SU-DHL-6 (cell line): ENCODE data around the gene NNAT.

ENCODE experiments used
- H2AFZ ChIP-seq: fragments of 200-600 bp; sonication (generic); 2 replicates; pipeline ENCODE4 v1.6.1; 2014; ENCODE audit warnings: low read depth, mild to moderate bottlenecking, moderate library complexity, mixed read lengths, antibody characterized with exemption, low read length; ENCODE audit not compliant: severe bottlenecking
- H3F3A ChIP-seq: fragments of 200-600 bp; shearing (Covaris generic); 2 replicates; pipeline ENCODE4 v1.6.0; 2016; ENCODE audit warnings: antibody characterized with exemption, mild to moderate bottlenecking; ENCODE audit not compliant: insufficient read depth
- H3K27ac ChIP-seq: fragments of 200-600 bp; sonication (generic); 2 replicates; pipeline ENCODE4 v1.5.1; 2016; ENCODE audit warnings: low read depth, mild to moderate bottlenecking, low read length, moderate library complexity, mixed read lengths
- H3K27me3 ChIP-seq: fragments of 200-600 bp; sonication (generic), shearing (Covaris generic); 2 replicates; pipeline ENCODE4 v1.6.0; 2014; ENCODE audit warnings: mild to moderate bottlenecking, low read length
- H3K36me3 ChIP-seq: fragments of 200-600 bp; sonication (generic); 2 replicates; pipeline ENCODE4 v1.6.1; 2014; ENCODE audit warnings: mild to moderate bottlenecking, low read length, mixed read lengths
- H3K4me2 ChIP-seq: fragments of 300-600, 200-600 bp; shearing (Covaris generic), sonication (generic); 2 replicates; pipeline ENCODE4 v1.6.0; 2014; ENCODE audit warnings: low read length, low read depth, mild to moderate bottlenecking; ENCODE audit not compliant: poor library complexity, severe bottlenecking
- H3K4me3 ChIP-seq: fragments of 200-600 bp; sonication (generic); 2 replicates; pipeline ENCODE4 v1.5.1; 2014; ENCODE audit warnings: antibody characterized with exemption, low read length, mild to moderate bottlenecking, mixed read lengths; ENCODE audit not compliant: insufficient read depth, poor library complexity, severe bottlenecking
- H3K79me2 ChIP-seq: fragments of 200-600 bp; sonication (generic); 2 replicates; pipeline ENCODE4 v1.6.1; 2014; ENCODE audit warnings: mild to moderate bottlenecking, low read length, moderate library complexity; ENCODE audit not compliant: insufficient read depth
- H3K9ac ChIP-seq: fragments of 200-600 bp; sonication (generic); 2 replicates; pipeline ENCODE4 v1.7.0; 2014; ENCODE audit warnings: mild to moderate bottlenecking, low read length
- H3K9me2 ChIP-seq: fragments of 200-600 bp; sonication (generic); replicated peaks from 2 replicates; pipeline ENCODE4 v1.6.1; 2014; ENCODE audit warnings: low read length; ENCODE audit not compliant: insufficient read depth
- H3K9me3 ChIP-seq: fragments of 200-600 bp; sonication (generic); 2 replicates; pipeline ENCODE4 v1.6.1; 2014; ENCODE audit warnings: low read length, mixed read lengths; ENCODE audit not compliant: insufficient read depth
- H4K20me1 ChIP-seq: fragments of 200-600 bp; sonication (generic); 2 replicates; pipeline ENCODE4 v1.6.1; 2014; ENCODE audit warnings: low read depth, mild to moderate bottlenecking, antibody characterized with exemption, low read length, moderate library complexity, mixed read lengths
- EZH2phosphoT487 ChIP-seq: fragments of 200-600 bp; sonication (generic), shearing (Covaris generic); conservative IDR thresholded peaks from 2 replicates; pipeline ENCODE4 v1.6.1; 2018; ENCODE audit warnings: mild to moderate bottlenecking, antibody characterized with exemption, low read length, moderate library complexity, mixed read lengths
- TF ChIP-seq, protein P1 (sequence below): fragments of 200-600 bp; sonication (generic); IDR thresholded peaks from one replicate; pipeline ENCODE4 v1.5.1; 2017; ENCODE audit warnings: antibody characterized with exemption, mild to moderate bottlenecking, low read length, moderate library complexity; ENCODE audit not compliant: insufficient read depth, poor library complexity, severe bottlenecking

Gene NNAT

DNA sequence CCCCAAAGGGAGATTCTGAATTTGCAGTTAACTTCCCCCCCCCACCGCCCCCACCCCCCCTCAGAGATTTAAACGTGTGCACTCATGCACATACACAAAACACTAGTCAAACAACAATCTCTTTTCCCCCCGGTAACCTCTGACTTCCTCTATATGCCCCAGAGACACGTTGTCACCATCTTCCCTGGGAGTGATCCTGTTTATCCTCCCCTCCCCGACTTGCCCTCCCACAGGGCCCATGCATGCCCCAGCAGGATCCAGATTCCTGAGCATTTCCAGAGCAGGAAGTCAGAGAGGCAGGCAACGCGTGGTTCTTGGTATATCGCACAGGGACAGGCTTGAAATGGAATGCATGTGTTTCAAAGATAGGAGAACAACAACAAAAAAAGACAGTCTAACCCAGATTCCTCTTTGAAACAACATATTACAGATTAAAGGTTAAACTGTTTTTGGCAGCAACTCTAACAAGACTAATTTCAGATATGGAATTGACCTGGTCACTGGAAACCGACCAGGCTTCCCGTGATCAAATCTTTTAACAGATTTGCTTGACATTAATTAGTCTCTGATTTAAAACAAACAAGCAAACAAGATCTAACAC, 5.3 kb downstream of the NNAT start:
- H3K4me2 ChIP-seq: peak overlapping the region; percentile 77
- peaks cover 30% of the 10 kb centered on the region for H3K79me2 ChIP-seq
- H2AFZ ChIP-seq: no peak overlapping the region
- no peaks in the 10 kb centered on the region for H3K36me3 ChIP-seq
- H4K20me1 ChIP-seq: no peaks in the 10 kb centered on the region; the same call in 1 of the 2 replicates
- H3K9me2 ChIP-seq: no peaks in the 10 kb centered on the region
- H3K27ac ChIP-seq: no peak overlapping the region
- H3K9me3 ChIP-seq: no peaks in the 10 kb centered on the region
- H3F3A ChIP-seq: no peaks in the 10 kb centered on the region
- TF ChIP-seq, protein P1, sequence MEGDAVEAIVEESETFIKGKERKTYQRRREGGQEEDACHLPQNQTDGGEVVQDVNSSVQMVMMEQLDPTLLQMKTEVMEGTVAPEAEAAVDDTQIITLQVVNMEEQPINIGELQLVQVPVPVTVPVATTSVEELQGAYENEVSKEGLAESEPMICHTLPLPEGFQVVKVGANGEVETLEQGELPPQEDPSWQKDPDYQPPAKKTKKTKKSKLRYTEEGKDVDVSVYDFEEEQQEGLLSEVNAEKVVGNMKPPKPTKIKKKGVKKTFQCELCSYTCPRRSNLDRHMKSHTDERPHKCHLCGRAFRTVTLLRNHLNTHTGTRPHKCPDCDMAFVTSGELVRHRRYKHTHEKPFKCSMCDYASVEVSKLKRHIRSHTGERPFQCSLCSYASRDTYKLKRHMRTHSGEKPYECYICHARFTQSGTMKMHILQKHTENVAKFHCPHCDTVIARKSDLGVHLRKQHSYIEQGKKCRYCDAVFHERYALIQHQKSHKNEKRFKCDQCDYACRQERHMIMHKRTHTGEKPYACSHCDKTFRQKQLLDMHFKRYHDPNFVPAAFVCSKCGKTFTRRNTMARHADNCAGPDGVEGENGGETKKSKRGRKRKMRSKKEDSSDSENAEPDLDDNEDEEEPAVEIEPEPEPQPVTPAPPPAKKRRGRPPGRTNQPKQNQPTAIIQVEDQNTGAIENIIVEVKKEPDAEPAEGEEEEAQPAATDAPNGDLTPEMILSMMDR: no peak
- TF ChIP-seq EZH2phosphoT487: no peak
- H3K27me3 ChIP-seq: no peaks in the 10 kb centered on the region
- H3K9ac ChIP-seq: peak overlapping the region; percentile 86
- H3K4me3 ChIP-seq: peak overlapping the region; percentile 94

DNA sequence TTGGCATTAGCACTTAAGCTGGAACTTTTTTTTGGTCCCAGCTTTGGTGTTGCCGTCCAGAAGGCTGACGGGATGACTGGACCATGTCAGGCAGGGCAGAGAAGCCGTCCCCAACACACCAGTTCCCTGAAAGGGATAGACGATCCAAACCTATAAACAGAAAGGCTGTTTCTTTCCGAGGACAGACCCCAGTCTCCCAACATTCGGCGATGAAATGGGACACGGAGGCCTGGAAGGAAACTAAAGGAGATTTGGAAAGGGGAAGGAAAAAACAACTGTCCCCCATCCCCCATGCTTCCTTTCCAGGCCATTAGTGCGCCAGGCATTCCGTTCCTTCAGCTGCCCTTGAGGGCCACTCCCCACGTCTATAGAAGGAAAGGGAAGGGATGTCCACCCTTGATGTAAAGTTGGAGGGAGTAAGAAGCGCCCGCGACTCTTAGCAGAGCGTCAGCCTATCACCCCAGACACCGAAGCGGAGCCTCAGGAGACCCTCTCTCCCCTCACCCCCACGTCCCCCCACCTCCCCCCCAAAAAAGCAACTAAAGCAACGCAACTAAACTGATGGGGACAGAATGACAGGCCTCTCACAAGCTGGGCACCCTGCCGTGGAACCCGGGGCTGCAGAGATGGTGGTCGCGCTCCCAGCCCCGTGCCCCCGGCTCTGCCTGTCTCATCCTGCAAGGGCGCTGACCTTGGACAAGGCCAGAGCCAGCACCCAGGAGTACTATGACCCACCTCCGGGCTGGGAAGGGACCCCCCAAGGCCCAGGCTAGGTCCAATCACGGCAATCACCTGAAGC, 6.0 kb downstream of the NNAT start:
- H4K20me1 ChIP-seq: no peaks in the 10 kb centered on the region; the same call in 1 of the 2 replicates
- H3K27ac ChIP-seq: no peak overlapping the region; the same call in 1 of the 2 replicates
- peak overlapping the region; percentile 91 for H2AFZ ChIP-seq
- no peaks in the 10 kb centered on the region for H3K9me3 ChIP-seq
- H3K9me2 ChIP-seq: no peaks in the 10 kb centered on the region
- TF ChIP-seq EZH2phosphoT487: no peak
- TF ChIP-seq, protein P1: no peak
- peak overlapping the region; percentile 94 for H3K4me3 ChIP-seq
- H3F3A ChIP-seq: no peaks in the 10 kb centered on the region
- no peaks in the 10 kb centered on the region for H3K27me3 ChIP-seq
- H3K9ac ChIP-seq: peak overlapping the region; percentile 86
- H3K79me2 ChIP-seq: peaks cover 25% of the 10 kb centered on the region
- H3K36me3 ChIP-seq: no peaks in the 10 kb centered on the region
- peak overlapping the region; percentile 77 for H3K4me2 ChIP-seq

DNA sequence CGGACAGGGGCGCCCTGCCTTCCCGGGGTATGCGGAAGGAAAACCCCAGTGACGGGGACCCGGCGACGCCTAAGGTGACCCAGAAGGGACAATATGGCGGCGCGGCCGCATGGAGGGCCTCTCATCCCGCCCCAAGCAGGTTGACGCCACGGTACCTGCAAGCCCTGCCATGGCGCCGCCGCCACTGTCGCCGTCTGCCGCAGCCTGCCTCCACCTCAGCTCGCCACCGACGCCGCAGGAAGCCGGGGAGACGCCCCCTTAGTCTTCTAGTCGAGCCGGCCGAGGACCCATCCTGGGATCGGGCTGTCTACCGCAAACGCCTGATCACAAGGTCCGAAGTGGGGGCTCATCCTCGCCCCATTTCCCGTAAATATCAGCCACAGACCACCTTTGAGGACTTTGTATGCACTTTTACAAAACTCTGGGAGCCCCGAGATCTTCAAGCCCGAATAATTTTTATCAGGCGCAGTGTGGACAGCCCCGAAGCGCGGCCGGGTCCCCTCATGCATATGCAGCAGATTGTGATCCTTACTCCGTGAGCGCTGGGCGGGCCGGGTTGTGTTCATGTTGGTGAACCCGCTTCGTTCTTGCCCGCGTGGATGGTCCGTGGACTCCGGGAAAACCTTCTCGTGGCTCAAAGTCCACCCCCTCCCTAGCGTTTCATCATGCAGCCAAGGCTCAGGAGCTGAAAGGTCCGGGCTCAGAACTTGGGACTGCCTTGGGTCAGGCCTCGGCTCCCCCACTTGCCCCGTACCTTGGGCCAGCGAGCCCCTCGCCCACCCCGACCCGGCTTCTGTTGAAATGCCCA, 6.8 kb downstream of the NNAT start, which contains the start of gene BLCAP:
TSS of gene BLCAP (minus strand) at position 239 of the 808 bp plus-strand sequence. CDS start 8,702 bp downstream, outside the sequence.
- Histone ChIP-seq H3K4me3 (peak within 1 kb of the TSS; percentile 94), H3F3A (no peaks in the 10 kb centered on the region), H3K9me3 (no peaks in the 10 kb centered on the region), H3K27me3 (no peaks in the 10 kb centered on the region), H3K27ac (peak within 1 kb of the TSS; percentile 85), H3K9me2 (no peaks in the 10 kb centered on the region), H2AFZ (peak within 1 kb of the TSS; percentile 91), H4K20me1 (no peaks in the 10 kb centered on the region; the same call in 1 of the 2 replicates), H3K79me2 (peaks cover 23% of the 10 kb centered on the region), H3K36me3 (no peaks in the 10 kb centered on the region), H3K4me2 (peak within 1 kb of the TSS; percentile 77), H3K9ac (peak within 1 kb of the TSS; percentile 86)
- TF ChIP-seq EZH2phosphoT487: no peak
- TF ChIP-seq, protein P1: no peak
